K562 (cell line): Measurements from ENCODE around the gene CLEC4M. TPM values are rescaled to one million over a fixed set of nuclear protein-coding genes. Genes with fewer than 3 reads are reported as not detected.

Experiments
- CBFA2T2 ChIP-seq: fragments of 450-650 bp; conservative IDR thresholded peaks from 2 replicates; pipeline ENCODE4 v1.6.1; 2017; ENCODE audit warnings: mild to moderate bottlenecking
- CBFA2T3 ChIP-seq: fragments of 450-650 bp; IDR thresholded peaks from 2 replicates; pipeline ENCODE4 v1.6.1; 2017
- KDM1A ChIP-seq, 2 experiments: fragments of 450-650 bp; IDR thresholded peaks; 2 replicates each; pipeline ENCODE4 v1.6.1; 2016; ENCODE audit warnings: mild to moderate bottlenecking in 2 of 2
- MCM7 ChIP-seq, 2 experiments: fragments of 450-650 bp; IDR thresholded peaks; 2 replicates each; pipeline ENCODE4 v1.6.1; 2016 to 2018
- MTA2 ChIP-seq: fragments of 450-650 bp; IDR thresholded peaks from 2 replicates; pipeline ENCODE4 v1.6.1; 2016; ENCODE audit warnings: low read depth
- NRF1 ChIP-seq, 2 experiments: fragments of 450-650 bp; IDR thresholded peaks in 1 of 2; conservative IDR thresholded peaks in 1 of 2; 2 replicates each; pipeline ENCODE4 v1.6.1; 2014; ENCODE audit warnings: mild to moderate bottlenecking in 2 of 2
- POLR2AphosphoS5 ChIP-seq: IDR thresholded peaks from 2 replicates; pipeline ENCODE4 v1.6.1; 2011; ENCODE audit warnings: mild to moderate bottlenecking, low read depth, low read length, moderate library complexity; ENCODE audit not compliant: control insufficient read depth, insufficient read depth
- PTBP1 ChIP-seq: fragments of 200-400 bp; formaldehyde crosslinking; IDR thresholded peaks from 2 replicates; pipeline ENCODE4 v1.6.1; 2017; ENCODE audit warnings: low read depth, low read length
- SOX6 ChIP-seq: fragments of 450-650 bp; IDR thresholded peaks from 2 replicates; pipeline ENCODE4 v1.6.1; 2014; ENCODE audit warnings: mild to moderate bottlenecking
- TAF15 ChIP-seq: fragments of 200-400 bp; formaldehyde crosslinking; IDR thresholded peaks from 2 replicates; pipeline ENCODE4 v1.6.1; 2017; ENCODE audit warnings: mild to moderate bottlenecking, low read depth, low read length, moderate library complexity
- TCF3 ChIP-seq: sonication (generic); formaldehyde crosslinking; IDR thresholded peaks from 2 replicates; pipeline ENCODE4 v1.4.0; 2020; ENCODE audit warnings: mild to moderate bottlenecking, missing genetic modification reagents
- TCF7L2 ChIP-seq: fragments of 150-350 bp; IDR thresholded peaks from 2 replicates; pipeline ENCODE4 v1.6.1; 2016; ENCODE audit warnings: low read depth, mild to moderate bottlenecking, low read length, moderate library complexity
- YY1 ChIP-seq, 3 experiments: IDR thresholded peaks; 2 replicates each; pipeline ENCODE4 v1.6.1; 2011; ENCODE audit warnings: low read length in 2 of 3, mild to moderate bottlenecking in 2 of 3, moderate library complexity in 2 of 3, borderline replicate concordance in 1 of 3, control low read depth in 1 of 3, low read depth in 1 of 3; ENCODE audit not compliant: insufficient read depth in 3 of 3, insufficient replicate concordance in 2 of 3, control insufficient read depth in 1 of 3, insufficient read length in 1 of 3; ENCODE audit errors: extremely low read depth in 1 of 3
- ZNF134 ChIP-seq: fragments of 250-450 bp; sonication (Bioruptor Pico); conservative IDR thresholded peaks from 2 replicates; pipeline ENCODE4 v1.4.0; 2020
- polyA plus RNA-seq, 8 experiments: library from polyadenylated mRNA; depleted of rRNA in 4 of 8; stranded (reverse) in 5 of 8; unstranded in 3 of 8; fragments of >200 nt; fragmentation: Nextera tagmentation in 2 of 8; fragmentation: Illumina TruSeq in 1 of 8; extraction: Ambion mirVana in 2 of 8; extraction: Trizol in 1 of 8; gene quantifications; 2 replicates each; pipeline versions ENCODE4 v1.2.1 to v1.2.3, GENCODE V29; 2011 to 2014; ENCODE audit warnings: inconsistent platforms in 1 of 8, missing spikeins in 1 of 8
- total RNA-seq, 7 experiments: library from RNA; depleted of rRNA in 6 of 7; stranded (reverse); fragments of >200 nt in 6 of 7; fragmentation: Illumina TruSeq in 2 of 7; extraction: Trizol in 2 of 7; gene quantifications; 2 replicates each; pipeline versions ENCODE4 v1.2.1 to v1.2.3, GENCODE V29; 2011 to 2021; ENCODE audit warnings: low replicate concordance in 1 of 7
- TF ChIP-seq, protein P1 (sequence below): sonication (generic); formaldehyde crosslinking; IDR thresholded peaks from 2 replicates; pipeline ENCODE4 v1.8.0; 2023; ENCODE audit warnings: missing genetic modification reagents, mild to moderate bottlenecking, borderline replicate concordance
- TF ChIP-seq, protein P2 (sequence below): fragments of 450-650 bp; IDR thresholded peaks from 2 replicates; pipeline ENCODE4 v1.6.1; 2017; ENCODE audit warnings: antibody characterized with exemption

Gene CLEC4M
- total and polyA plus RNA-seq, 9 of the 15 experiments (the other 6 are each of a cell fraction or from before 2014, with no cell fraction given): 0.08 to 0.18 TPM; not detected in 7

DNA sequence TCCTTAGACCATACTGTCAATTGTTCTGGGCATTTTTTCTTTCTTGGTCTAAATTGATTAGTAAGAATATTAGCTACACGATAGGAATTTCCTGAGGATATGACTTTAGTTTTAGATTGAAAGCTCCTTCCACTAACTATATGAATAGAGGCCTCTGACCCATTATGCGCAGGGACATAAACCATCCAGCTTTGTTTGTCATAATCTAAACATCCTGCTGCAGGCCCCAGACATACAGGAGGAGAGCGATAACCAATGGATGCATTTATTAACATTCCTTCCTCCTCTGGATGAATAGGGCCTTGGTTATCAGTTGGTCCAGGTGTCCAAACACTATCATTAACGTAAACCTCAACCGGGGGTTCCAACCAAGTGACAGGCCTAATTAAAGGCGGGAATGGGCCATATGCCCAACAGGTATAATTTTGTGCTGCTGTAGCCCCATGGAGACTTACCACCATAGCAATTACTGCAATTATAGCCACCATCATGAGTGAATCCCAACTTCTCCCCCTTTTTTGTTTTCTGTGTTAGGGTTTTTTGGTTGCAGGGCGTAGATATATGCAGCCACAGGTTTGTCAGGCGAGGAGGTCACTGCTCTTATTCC lies 32.6 kb downstream of the CLEC4M start (continued):
- peak; percentile 88 for TF ChIP-seq CBFA2T3
- no peak for TF ChIP-seq PTBP1
- peak; percentile 68 to 70 for TF ChIP-seq NRF1 (conservative IDR thresholded peaks at IDR 0.05 in 1 of 2, IDR thresholded peaks at IDR 0.05 in 1 of 2)
- TF ChIP-seq MCM7 (IDR thresholded peaks at IDR 0.05): no peak
- TF ChIP-seq, protein P1, sequence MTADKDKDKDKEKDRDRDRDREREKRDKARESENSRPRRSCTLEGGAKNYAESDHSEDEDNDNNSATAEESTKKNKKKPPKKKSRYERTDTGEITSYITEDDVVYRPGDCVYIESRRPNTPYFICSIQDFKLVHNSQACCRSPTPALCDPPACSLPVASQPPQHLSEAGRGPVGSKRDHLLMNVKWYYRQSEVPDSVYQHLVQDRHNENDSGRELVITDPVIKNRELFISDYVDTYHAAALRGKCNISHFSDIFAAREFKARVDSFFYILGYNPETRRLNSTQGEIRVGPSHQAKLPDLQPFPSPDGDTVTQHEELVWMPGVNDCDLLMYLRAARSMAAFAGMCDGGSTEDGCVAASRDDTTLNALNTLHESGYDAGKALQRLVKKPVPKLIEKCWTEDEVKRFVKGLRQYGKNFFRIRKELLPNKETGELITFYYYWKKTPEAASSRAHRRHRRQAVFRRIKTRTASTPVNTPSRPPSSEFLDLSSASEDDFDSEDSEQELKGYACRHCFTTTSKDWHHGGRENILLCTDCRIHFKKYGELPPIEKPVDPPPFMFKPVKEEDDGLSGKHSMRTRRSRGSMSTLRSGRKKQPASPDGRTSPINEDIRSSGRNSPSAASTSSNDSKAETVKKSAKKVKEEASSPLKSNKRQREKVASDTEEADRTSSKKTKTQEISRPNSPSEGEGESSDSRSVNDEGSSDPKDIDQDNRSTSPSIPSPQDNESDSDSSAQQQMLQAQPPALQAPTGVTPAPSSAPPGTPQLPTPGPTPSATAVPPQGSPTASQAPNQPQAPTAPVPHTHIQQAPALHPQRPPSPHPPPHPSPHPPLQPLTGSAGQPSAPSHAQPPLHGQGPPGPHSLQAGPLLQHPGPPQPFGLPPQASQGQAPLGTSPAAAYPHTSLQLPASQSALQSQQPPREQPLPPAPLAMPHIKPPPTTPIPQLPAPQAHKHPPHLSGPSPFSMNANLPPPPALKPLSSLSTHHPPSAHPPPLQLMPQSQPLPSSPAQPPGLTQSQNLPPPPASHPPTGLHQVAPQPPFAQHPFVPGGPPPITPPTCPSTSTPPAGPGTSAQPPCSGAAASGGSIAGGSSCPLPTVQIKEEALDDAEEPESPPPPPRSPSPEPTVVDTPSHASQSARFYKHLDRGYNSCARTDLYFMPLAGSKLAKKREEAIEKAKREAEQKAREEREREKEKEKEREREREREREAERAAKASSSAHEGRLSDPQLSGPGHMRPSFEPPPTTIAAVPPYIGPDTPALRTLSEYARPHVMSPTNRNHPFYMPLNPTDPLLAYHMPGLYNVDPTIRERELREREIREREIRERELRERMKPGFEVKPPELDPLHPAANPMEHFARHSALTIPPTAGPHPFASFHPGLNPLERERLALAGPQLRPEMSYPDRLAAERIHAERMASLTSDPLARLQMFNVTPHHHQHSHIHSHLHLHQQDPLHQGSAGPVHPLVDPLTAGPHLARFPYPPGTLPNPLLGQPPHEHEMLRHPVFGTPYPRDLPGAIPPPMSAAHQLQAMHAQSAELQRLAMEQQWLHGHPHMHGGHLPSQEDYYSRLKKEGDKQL (CRISPR knock-in tag): no peak
- no peak for TF ChIP-seq YY1 (IDR thresholded peaks at IDR 0.05; ENCODE audit: borderline replicate concordance in 1 of 3, control insufficient read depth in 1 of 3, extremely low read depth in 1 of 3, insufficient read depth in 3 of 3, insufficient read length in 1 of 3, insufficient replicate concordance in 2 of 3, low read depth in 1 of 3, low read length in 2 of 3)
- no peak for TF ChIP-seq ZNF134 (CRISPR knock-in tag)
- TF ChIP-seq, protein P2, sequence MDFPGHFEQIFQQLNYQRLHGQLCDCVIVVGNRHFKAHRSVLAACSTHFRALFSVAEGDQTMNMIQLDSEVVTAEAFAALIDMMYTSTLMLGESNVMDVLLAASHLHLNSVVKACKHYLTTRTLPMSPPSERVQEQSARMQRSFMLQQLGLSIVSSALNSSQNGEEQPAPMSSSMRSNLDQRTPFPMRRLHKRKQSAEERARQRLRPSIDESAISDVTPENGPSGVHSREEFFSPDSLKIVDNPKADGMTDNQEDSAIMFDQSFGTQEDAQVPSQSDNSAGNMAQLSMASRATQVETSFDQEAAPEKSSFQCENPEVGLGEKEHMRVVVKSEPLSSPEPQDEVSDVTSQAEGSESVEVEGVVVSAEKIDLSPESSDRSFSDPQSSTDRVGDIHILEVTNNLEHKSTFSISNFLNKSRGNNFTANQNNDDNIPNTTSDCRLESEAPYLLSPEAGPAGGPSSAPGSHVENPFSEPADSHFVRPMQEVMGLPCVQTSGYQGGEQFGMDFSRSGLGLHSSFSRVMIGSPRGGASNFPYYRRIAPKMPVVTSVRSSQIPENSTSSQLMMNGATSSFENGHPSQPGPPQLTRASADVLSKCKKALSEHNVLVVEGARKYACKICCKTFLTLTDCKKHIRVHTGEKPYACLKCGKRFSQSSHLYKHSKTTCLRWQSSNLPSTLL: no peak
- no peak for TF ChIP-seq TCF7L2
- TF ChIP-seq SOX6: peak; percentile 28; the same call in 1 of the 2 replicates
- TF ChIP-seq KDM1A (IDR thresholded peaks at IDR 0.05): 0 out of 4 replicates have a peak, but pooled peaks of 1 of the 2 experiments have one; percentile 18
- peak; percentile 31; the same call in 1 of the 2 replicates for TF ChIP-seq POLR2AphosphoS5
- TF ChIP-seq MTA2: 0 out of 2 replicates have a peak, but pooled peaks have one; percentile 18
- TF ChIP-seq TAF15: no peak
- TF ChIP-seq CBFA2T2: peak; percentile 79
- peak; percentile 71 for TF ChIP-seq TCF3 (CRISPR knock-in tag)
